Measurements from ENCODE around the gene ELOF1.
"Not testable (repeated sequence)": the region's sequence is repeated elsewhere in the genome, so short reads cannot be mapped to it uniquely, and the experiment has no call there.

GRCh38 chr19:11573763-11574162, 14.7 kb upstream of the ELOF1 start:
- TF ChIP-seq CTCF (IDR thresholded peaks at IDR 0.05; ENCODE audit: insufficient read depth, low read depth, low read length); EZH2 (IDR thresholded peaks at IDR 0.05; ENCODE audit: insufficient read depth, low read length): not testable (repeated sequence)
